ENCODE results near the gene IFT88. TPM values are rescaled to one million over a fixed set of nuclear protein-coding genes. Genes with fewer than 3 reads are reported as not detected.

The IFT88 gene
- total and polyA plus RNA-seq, 9 of the 15 experiments (the other 6 are each of a cell fraction or from before 2014, with no cell fraction given): 8.3 to 13.5 (median 10.0) TPM

DNA sequence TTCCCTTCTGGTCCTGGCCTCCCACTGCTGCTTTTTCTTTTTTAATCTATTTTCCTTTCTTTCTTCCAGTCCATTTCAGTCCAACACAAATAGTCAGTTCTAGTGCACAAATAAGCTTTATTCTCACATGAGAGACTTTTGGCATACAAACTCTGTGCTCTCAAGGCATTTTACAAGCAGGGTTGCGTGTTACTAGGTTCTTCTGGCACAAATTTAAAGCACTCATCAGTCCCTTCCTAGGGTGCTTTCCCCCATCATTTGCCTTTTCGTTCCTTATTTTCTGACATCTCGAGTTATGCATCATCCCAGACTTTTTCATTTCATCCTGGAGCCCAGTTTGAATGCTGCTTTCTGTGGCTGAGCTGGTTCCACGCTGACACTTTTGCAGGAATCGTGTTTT lies 106.8 kb downstream of the IFT88 start:
- H3K79me2 ChIP-seq (ENCODE audit: control insufficient read depth, insufficient read depth, low read length): no peaks in the 10 kb centered on the region
- ATAC-seq (no peak), FAIRE-seq (no peak), DNase-seq (ENCODE audit: extremely low read depth in 1 of 4, low spot score in 3 of 4) (no peak)
- WGBS (ENCODE audit: insufficient coverage, low coverage, missing lambda C conversion rate): 39% methylated on average over 5 of the region's 5 CpGs
- ChIA-PET CTCF (ENCODE audit: low intra/inter-chr PET ratio) (no interaction called here), POLR2A (no interaction called here)
- intact Hi-C loops (cut with micrococcal nuclease) (no loop called here), in situ Hi-C loops (cut with MboI) (no loop called here)
- no peaks in the 10 kb centered on the region for H3K4me1 ChIP-seq (replicated peaks in 1 of 2; ENCODE audit: control insufficient read depth in 2 of 2, insufficient read depth in 2 of 2, low read length in 2 of 2)
- H2AFZ ChIP-seq (ENCODE audit: low read depth, low read length): no peak overlapping the region
- H3K4me2 ChIP-seq (ENCODE audit: insufficient read depth, low read length): no peak overlapping the region
- H3K27ac ChIP-seq (ENCODE audit: extremely low read depth, low read depth, low read length): no peak overlapping the region
- no peaks in the 10 kb centered on the region for H3K36me3 ChIP-seq (ENCODE audit: control insufficient read depth, insufficient read depth, low read length)
- H3K9ac ChIP-seq (ENCODE audit: insufficient read depth in 1 of 2, low read depth in 2 of 2, low read length in 2 of 2): no peak overlapping the region
- no peaks in the 10 kb centered on the region for H3K27me3 ChIP-seq (ENCODE audit: control insufficient read depth in 2 of 2, insufficient read depth in 2 of 2, low read length in 2 of 2)
- H3K9me1 ChIP-seq (ENCODE audit: control insufficient read depth, insufficient read depth, low read length): no peaks in the 10 kb centered on the region
- H3K9me3 ChIP-seq (replicated peaks; ENCODE audit: control insufficient read depth, insufficient read depth, low read depth, low read length): no peaks in the 10 kb centered on the region
- no TSS peak for BruUV-seq (replicated peaks)
- no peak overlapping the region for H3K4me3 ChIP-seq
- TF ChIP-seq, protein P1, sequence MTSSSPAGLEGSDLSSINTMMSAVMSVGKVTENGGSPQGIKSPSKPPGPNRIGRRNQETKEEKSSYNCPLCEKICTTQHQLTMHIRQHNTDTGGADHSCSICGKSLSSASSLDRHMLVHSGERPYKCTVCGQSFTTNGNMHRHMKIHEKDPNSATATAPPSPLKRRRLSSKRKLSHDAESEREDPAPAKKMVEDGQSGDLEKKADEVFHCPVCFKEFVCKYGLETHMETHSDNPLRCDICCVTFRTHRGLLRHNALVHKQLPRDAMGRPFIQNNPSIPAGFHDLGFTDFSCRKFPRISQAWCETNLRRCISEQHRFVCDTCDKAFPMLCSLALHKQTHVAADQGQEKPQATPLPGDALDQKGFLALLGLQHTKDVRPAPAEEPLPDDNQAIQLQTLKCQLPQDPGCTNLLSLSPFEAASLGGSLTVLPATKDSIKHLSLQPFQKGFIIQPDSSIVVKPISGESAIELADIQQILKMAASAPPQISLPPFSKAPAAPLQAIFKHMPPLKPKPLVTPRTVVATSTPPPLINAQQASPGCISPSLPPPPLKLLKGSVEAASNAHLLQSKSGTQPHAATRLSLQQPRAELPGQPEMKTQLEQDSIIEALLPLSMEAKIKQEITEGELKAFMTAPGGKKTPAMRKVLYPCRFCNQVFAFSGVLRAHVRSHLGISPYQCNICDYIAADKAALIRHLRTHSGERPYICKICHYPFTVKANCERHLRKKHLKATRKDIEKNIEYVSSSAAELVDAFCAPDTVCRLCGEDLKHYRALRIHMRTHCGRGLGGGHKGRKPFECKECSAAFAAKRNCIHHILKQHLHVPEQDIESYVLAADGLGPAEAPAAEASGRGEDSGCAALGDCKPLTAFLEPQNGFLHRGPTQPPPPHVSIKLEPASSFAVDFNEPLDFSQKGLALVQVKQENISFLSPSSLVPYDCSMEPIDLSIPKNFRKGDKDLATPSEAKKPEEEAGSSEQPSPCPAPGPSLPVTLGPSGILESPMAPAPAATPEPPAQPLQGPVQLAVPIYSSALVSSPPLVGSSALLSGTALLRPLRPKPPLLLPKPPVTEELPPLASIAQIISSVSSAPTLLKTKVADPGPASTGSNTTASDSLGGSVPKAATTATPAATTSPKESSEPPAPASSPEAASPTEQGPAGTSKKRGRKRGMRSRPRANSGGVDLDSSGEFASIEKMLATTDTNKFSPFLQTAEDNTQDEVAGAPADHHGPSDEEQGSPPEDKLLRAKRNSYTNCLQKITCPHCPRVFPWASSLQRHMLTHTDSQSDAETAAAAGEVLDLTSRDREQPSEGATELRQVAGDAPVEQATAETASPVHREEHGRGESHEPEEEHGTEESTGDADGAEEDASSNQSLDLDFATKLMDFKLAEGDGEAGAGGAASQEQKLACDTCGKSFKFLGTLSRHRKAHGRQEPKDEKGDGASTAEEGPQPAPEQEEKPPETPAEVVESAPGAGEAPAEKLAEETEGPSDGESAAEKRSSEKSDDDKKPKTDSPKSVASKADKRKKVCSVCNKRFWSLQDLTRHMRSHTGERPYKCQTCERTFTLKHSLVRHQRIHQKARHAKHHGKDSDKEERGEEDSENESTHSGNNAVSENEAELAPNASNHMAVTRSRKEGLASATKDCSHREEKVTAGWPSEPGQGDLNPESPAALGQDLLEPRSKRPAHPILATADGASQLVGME (CRISPR knock-in tag; IDR thresholded peaks at IDR 0.05): no peak
- TF ChIP-seq, protein P2, sequence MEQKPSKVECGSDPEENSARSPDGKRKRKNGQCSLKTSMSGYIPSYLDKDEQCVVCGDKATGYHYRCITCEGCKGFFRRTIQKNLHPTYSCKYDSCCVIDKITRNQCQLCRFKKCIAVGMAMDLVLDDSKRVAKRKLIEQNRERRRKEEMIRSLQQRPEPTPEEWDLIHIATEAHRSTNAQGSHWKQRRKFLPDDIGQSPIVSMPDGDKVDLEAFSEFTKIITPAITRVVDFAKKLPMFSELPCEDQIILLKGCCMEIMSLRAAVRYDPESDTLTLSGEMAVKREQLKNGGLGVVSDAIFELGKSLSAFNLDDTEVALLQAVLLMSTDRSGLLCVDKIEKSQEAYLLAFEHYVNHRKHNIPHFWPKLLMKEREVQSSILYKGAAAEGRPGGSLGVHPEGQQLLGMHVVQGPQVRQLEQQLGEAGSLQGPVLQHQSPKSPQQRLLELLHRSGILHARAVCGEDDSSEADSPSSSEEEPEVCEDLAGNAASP (IDR thresholded peaks at IDR 0.05): no peak
- TF ChIP-seq, protein P3, sequence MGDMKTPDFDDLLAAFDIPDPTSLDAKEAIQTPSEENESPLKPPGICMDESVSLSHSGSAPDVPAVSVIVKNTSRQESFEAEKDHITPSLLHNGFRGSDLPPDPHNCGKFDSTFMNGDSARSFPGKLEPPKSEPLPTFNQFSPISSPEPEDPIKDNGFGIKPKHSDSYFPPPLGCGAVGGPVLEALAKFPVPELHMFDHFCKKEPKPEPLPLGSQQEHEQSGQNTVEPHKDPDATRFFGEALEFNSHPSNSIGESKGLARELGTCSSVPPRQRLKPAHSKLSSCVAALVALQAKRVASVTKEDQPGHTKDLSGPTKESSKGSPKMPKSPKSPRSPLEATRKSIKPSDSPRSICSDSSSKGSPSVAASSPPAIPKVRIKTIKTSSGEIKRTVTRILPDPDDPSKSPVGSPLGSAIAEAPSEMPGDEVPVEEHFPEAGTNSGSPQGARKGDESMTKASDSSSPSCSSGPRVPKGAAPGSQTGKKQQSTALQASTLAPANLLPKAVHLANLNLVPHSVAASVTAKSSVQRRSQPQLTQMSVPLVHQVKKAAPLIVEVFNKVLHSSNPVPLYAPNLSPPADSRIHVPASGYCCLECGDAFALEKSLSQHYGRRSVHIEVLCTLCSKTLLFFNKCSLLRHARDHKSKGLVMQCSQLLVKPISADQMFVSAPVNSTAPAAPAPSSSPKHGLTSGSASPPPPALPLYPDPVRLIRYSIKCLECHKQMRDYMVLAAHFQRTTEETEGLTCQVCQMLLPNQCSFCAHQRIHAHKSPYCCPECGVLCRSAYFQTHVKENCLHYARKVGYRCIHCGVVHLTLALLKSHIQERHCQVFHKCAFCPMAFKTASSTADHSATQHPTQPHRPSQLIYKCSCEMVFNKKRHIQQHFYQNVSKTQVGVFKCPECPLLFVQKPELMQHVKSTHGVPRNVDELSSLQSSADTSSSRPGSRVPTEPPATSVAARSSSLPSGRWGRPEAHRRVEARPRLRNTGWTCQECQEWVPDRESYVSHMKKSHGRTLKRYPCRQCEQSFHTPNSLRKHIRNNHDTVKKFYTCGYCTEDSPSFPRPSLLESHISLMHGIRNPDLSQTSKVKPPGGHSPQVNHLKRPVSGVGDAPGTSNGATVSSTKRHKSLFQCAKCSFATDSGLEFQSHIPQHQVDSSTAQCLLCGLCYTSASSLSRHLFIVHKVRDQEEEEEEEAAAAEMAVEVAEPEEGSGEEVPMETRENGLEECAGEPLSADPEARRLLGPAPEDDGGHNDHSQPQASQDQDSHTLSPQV (IDR thresholded peaks at IDR 0.05): no peak
- TF ChIP-seq NFE2 (IDR thresholded peaks at IDR 0.05; ENCODE audit: low read depth): no peak
- TF ChIP-seq ZNF282 (CRISPR knock-in tag; IDR thresholded peaks at IDR 0.05): no peak
- no peak for TF ChIP-seq PHF8 (IDR thresholded peaks at IDR 0.05; ENCODE audit: borderline replicate concordance, low read length)
- TF ChIP-seq KHSRP (IDR thresholded peaks at IDR 0.05): no peak
- no peak for TF ChIP-seq STAG1 (CRISPR knock-in tag; IDR thresholded peaks at IDR 0.05; ENCODE audit: borderline replicate concordance)
- TF ChIP-seq BCL6 (CRISPR knock-in tag; IDR thresholded peaks at IDR 0.05): no peak
- TF ChIP-seq ZBTB12 (CRISPR knock-in tag; IDR thresholded peaks at IDR 0.05): no peak
- no peak for TF ChIP-seq KDM1A (IDR thresholded peaks at IDR 0.05)
- no peaks in the 10 kb centered on the region for H4K20me1 ChIP-seq (replicated peaks; ENCODE audit: control insufficient read depth, insufficient read depth, low read length)

Measured in K562 (cell line).